Caco-2 (cell line): ENCODE measurements around the gene ARHGAP5. TPM values are rescaled to one million over a fixed set of nuclear protein-coding genes. Genes with fewer than 3 reads are reported as not detected.

Experiments
- BruUV-seq: library from RNA; stranded (reverse); fragments of 400-500 nt; replicated peaks from 2 replicates; lab custom pipeline; 2021; lab: Mats Ljungman, UMichigan
- CTCF ChIA-PET: fragments of 300-600 bp; sonication (Branson Sonifier 250); formaldehyde crosslinking; loops from one replicate; lab custom pipeline; 2022; ENCODE audit warnings: antibody characterized with exemption; lab: Charles Lee
- POLR2A ChIA-PET: fragments of 300-600 bp; sonication (Branson Sonifier 250); formaldehyde crosslinking; loops from one replicate; lab custom pipeline; 2022; ENCODE audit warnings: antibody characterized with exemption; lab: Charles Lee
- DNase-seq, 2 experiments: peaks; one replicate each; pipeline versions ENCODE4 v3.0.0 to v3.0.0-alpha.2; 2020 to 2022
- H3K27me3 ChIP-seq: replicated peaks from 2 replicates; pipeline ENCODE4 v1.6.0; 2011; ENCODE audit warnings: low read length; ENCODE audit not compliant: control insufficient read depth, insufficient read depth
- H3K36me3 ChIP-seq: 2 replicates; pipeline ENCODE4 v1.5.1; 2011; ENCODE audit warnings: low read length; ENCODE audit not compliant: control insufficient read depth, insufficient read depth
- H3K4me1 ChIP-seq: fragments of 250-450 bp; sonication (Bioruptor Pico); 2 replicates; pipeline ENCODE4 v1.5.1; 2020; ENCODE audit warnings: mild to moderate bottlenecking
- H3K4me3 ChIP-seq: 2 replicates; pipeline ENCODE4 v1.5.1; 2011; ENCODE audit warnings: low read depth, mild to moderate bottlenecking, control low read depth, low read length
- H3K9me3 ChIP-seq: fragments of 250-450 bp; sonication (Bioruptor Pico); 2 replicates; pipeline ENCODE4 v1.5.1; 2020; ENCODE audit warnings: mild to moderate bottlenecking, moderate library complexity
- H3K27ac Mint-ChIP-seq: one replicate; pipeline ENCODE4 v1.8.0; 2022; ENCODE audit warnings: mixed read lengths; ENCODE audit not compliant: unreplicated experiment
- H3K27me3 Mint-ChIP-seq: one replicate; pipeline ENCODE4 v1.8.0; 2022; ENCODE audit warnings: mixed read lengths; ENCODE audit not compliant: insufficient read depth, unreplicated experiment
- H3K36me3 Mint-ChIP-seq: one replicate; pipeline ENCODE4 v1.8.0; 2022; ENCODE audit warnings: mild to moderate bottlenecking, mixed read lengths; ENCODE audit not compliant: insufficient read depth, unreplicated experiment
- H3K4me1 Mint-ChIP-seq: one replicate; pipeline ENCODE4 v1.8.0; 2022; ENCODE audit warnings: low read depth, mixed read lengths; ENCODE audit not compliant: unreplicated experiment
- H3K4me3 Mint-ChIP-seq: one replicate; pipeline ENCODE4 v1.8.0; 2022; ENCODE audit warnings: mild to moderate bottlenecking, moderate library complexity, mixed read lengths; ENCODE audit not compliant: unreplicated experiment
- H3K9me3 Mint-ChIP-seq: one replicate; pipeline ENCODE4 v1.8.0; 2022; ENCODE audit warnings: mixed read lengths; ENCODE audit not compliant: unreplicated experiment
- CTCF ChIP-seq, 2 experiments: fragments of 200-600 bp in 1 of 2; IDR thresholded peaks; 1 replicate in 1 of 2; 2 replicates in 1 of 2; pipeline versions ENCODE4 v1.5.1 to v1.8.0; 2011 to 2022; ENCODE audit warnings: antibody characterized with exemption in 1 of 2, control low read depth in 1 of 2, inconsistent platforms in 1 of 2, low read depth in 1 of 2, low read length in 1 of 2, mild to moderate bottlenecking in 1 of 2, moderate library complexity in 1 of 2; ENCODE audit not compliant: insufficient read depth in 1 of 2, severe bottlenecking in 1 of 2, unreplicated experiment in 1 of 2
- intact Hi-C: fragments of 100-400 bp; cut with micrococcal nuclease; formaldehyde crosslinking; loops from one replicate; pipeline ENCODE4 v1.10.0; 2022; ENCODE audit not compliant: unreplicated experiment
- total RNA-seq: library from RNA; stranded (reverse); gene quantifications from 2 replicates; pipeline ENCODE4 v1.2.3, GENCODE V29; 2022

ARHGAP5 gene
- total RNA-seq, 1 experiment from 2014 or later, result 165 TPM

GRCh38 chr14:32208490-32208889, 131.4 kb downstream of the ARHGAP5 start:
- BruUV-seq, result no TSS peak
- no peak overlapping the region for H3K27ac Mint-ChIP-seq

More at GRCh38 chr14:32208490-32208889, 131.4 kb downstream of the ARHGAP5 start:
- Histone ChIP-seq H3K4me3 (no peak overlapping the region), H3K27me3 (no peaks in the 10 kb centered on the region), H3K4me1 (0 out of 2 replicates have a peak, but pooled peaks cover 5% of the 10 kb centered on the region), H3K9me3 (no peaks in the 10 kb centered on the region), H3K36me3 (no peaks in the 10 kb centered on the region)
- intact Hi-C loops, result no loop called here
- ChIA-PET POLR2A (no interaction called here), CTCF (no interaction called here)
- H3K4me3 Mint-ChIP-seq, result no peak overlapping the region
- H3K27me3 Mint-ChIP-seq, result no peaks in the 10 kb centered on the region
- H3K36me3 Mint-ChIP-seq, result no peaks in the 10 kb centered on the region
- no peak for TF ChIP-seq CTCF (IDR thresholded peaks at IDR 0.05; ENCODE audit: insufficient read depth in 1 of 2, low read depth in 1 of 2, low read length in 1 of 2, severe bottlenecking in 1 of 2, unreplicated experiment in 1 of 2)
- peaks cover 6% of the 10 kb centered on the region for H3K4me1 Mint-ChIP-seq
- DNase-seq, result no peak
- no peaks in the 10 kb centered on the region for H3K9me3 Mint-ChIP-seq

Other genes with a start within 250 kb of the ARHGAP5 start
- not detected in 2 replicates for gene RNU6-7, start 124.7 kb downstream of the ARHGAP5 start, total RNA-seq
- not detected in 2 replicates for gene RNU6-8, start 126.0 kb downstream of the ARHGAP5 start, total RNA-seq